ENCODE measurements around the gene TBC1D22A.
"Not testable (repeated sequence)": the region's sequence is repeated elsewhere in the genome, so short reads cannot be mapped to it uniquely, and the experiment has no call there.

Gene TBC1D22A

DNA sequence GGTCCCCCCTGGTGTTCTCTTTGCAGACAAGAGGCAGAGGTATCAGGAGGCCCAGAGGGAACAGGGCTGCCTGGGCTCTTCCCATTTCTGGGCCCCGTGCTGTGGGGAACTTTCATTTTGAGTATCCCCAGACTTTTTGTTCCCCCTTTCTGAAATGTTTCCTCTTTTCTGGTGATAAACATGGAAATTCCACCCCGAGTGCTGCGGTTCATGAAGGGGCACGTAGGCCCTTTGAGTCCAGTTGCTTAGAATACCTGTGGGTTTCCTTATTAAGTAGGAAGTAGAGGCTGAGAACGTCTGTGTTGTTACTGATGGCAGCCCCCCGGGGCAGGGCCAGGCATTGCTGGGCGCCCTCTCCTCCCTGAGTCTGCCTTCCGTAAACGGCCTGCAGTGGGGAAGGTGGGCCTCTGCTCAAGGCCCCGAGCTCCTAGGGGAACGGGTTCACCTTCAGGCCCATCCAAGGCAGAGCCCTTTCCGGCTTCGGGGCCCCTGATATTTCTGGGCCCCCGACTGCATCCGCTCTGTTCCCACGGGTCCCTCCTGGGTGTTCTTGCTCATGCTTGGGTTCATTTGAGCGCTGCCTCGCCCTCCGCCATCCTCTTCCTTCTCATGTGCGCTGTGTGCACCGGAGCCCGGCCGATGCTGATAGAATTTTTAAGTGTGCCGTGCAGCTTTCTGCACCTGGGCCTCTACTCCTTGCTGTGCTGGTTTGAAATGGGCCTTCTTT is 12.0 kb downstream of the TBC1D22A start:
- no peak for DNase-seq (ENCODE audit: low read depth in 2 of 2)

DNA sequence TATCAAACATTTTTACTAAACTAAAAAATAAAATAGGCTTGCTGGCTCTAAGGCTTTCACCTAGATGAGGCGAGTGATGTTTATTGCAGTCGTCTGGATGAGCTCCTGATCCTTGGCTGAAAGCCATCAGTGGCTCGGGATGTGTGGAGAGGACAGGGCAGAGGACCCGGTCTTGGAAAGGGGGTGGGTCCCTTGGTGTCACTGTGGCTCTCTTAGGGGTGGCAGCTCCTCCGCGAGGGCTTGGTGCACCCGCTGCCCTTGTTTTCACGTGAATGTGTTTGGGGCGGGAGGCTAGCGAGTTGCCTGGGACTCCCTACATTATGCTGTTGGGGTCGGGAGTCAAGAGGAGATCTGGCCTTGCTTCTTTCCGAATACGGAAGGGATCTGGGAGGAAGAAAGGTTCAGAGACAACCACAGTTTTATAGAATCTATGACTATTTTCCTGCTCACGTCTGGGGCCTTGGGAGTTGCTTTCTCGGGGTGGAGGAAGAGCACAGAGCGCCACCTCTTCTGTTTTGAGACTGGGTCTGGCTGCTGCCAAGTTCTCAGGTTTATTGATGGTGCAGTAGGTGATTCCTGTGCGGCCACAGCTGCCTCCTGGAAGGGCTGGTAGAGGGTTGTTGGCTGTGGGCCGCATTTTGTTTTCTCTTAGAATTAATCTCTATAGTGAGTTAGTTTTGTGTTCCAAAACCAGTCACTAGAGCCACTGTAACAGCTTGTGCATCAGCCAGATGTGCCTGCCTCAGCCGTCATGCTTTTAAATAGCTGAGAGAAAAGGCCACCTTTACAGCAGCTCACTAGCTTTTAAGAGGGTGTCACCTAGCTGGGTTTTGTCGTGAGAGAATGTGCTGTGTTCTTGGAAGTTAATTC is 12.8 kb downstream of the TBC1D22A start:
- no peak for DNase-seq (ENCODE audit: low read depth in 2 of 2)

DNA sequence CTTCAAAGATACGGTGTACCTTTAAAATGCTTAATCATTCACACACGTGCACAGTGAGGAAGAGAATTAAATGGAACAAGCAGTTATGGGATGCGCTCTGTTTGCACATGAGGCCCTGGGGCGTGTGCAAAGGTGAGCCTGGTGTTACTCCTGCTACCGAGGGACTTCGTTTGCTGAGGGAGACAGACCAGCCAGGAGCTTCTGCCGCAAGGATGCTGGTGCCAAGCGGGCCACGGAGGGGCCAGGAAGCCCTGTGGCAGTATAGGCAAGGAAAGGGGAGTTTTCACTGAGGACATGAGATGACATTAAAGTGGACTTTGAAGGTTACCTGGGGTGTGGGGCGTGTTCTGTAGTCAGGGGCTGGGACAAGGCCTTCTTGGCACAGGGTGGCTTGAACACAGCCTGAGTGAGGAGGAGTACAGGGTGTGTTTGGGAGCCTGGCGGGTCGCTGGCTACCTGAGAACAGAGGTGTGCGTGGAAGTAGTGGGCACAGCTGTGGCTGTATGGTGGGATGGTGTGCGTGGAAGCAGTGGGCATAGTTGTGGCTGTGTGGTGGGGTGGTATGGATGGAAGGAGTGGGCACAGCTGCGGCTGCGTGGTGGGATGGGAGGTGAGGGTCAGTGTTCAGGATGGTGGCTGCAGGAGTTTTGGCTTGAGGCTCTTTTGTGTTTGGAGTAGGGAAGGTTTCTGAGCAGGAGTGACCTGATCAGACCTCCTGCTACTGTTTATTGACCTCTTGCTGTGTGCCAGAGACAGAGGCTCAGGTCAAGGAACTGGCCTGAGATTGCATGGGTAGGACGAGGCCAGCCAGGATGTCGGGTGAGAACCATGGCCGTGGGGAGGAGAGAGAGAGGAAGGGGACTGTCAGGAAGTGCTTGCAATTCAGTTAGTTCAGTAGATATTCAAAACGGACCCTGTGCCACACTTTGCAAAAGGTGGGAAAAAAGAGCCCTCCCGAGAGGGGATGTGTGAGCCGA is 13.7 kb downstream of the TBC1D22A start:
- DNase-seq (ENCODE audit: low read depth in 2 of 2), result no peak

DNA sequence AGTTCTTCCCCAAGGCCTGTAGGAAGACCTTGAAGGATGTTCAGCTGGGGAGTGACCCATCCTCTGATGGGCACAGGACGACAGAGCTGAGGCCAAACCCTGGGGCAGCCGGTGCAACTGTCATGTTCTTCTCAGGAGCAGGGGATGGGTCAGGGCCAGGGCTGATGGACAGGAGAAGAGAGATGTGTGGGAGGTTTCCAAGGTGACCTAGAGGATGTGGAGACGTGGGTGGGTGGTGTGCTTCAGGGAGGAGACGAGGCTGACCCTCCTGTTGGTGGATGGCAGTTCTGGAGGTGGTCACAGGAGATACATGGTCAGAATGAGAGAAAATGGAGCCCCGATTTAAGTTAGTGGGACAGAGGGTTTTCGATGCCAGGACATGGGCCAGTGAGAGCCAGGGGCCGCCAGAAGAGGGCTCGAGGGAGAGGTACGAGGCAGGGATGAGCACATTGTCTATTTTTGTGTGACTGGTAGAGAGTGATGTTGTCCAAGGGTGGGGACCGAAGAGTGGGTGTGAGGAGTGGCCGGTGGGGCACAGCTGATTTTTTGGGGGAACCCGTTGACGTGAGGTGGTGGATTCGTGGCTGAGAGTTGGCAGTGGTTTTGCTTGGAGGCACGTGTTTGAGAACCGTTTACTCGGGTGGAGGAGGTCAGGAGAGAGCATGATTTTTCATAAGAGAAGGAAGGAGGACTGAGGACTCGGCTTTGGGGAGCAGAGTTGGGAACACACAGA is 14.6 kb downstream of the TBC1D22A start:
- no peak for DNase-seq (ENCODE audit: low read depth in 2 of 2)

DNA sequence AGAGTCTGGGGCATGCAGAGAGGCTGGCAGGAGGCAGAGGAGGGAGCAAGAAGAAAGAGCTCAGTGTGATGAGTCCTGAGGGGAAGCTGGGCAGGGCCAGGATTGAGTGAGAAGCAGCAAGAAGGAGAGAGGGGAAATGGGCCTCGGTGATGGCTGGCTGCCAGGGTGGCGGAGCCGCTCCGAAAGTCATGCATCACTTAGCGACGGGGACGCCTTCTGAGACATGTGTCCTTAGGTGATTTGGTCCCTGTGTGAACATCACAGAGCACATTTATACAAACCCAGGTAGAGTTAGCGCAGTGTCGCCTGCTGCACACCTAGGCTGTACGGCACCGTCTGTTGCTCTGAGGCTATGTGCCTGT is 15.1 kb downstream of the TBC1D22A start:
- DNase-seq (ENCODE audit: low read depth in 2 of 2), result peak in 1 of 2 experiments; percentile 46

DNA sequence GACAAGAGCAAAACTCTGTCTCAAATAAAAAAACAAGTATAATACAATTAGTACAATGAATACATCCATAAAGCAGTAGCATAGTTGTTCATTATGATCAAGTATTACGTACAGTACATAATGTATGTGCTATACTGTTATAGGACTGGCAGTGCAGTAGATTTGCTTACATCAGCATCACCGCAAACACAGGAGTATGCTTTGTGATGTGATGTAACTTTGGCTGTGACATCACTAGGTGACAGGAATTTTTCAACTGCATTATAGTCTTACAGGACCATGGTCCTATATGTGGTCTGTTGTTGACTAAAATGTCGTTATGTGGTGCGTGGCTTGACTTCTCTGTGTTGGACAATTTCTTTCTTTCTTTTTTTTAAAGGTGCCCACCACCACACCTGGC is 16.6 kb downstream of the TBC1D22A start:
- DNase-seq (ENCODE audit: low read depth in 2 of 2), result no peak

DNA sequence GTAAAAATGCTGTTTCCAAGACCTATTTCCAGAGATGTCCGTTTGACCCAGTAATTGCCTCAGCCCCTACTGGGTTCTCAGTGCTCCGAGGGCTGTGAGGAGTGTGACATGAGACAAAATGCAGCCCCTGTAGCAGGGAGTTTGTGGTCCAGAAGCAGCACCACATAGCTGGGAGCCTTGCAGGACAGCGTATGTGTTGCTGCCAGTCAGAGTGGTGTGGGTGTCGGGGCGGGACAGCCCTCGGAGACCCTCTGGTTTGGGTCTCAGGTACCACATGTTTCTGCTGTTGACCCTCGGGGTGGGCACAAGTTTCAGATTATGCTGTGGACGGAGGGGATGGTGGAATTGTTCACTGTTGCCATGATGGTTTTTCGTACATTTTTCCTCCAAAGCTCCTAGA is 17.2 kb downstream of the TBC1D22A start:
- no peak for DNase-seq (ENCODE audit: low read depth in 2 of 2)

DNA sequence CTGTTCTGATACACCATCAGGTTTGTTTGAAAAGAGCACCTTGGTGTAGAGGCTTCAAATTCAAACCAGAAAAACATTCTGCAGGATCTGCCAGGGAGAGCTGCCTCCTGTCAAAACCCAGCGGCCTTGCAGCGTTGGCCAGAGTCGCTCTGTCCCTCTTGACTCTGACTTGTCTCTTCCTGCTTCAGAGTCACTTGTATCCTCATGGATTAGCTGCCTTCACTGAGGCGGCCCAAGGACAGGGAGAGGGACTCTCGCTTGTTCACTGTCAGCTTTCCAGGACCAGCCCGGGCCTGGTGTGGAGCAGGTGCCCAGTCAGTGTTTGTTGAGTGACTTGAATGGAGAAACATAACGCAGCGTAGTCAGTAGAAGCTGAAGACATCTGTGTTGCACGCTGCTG is 18.0 kb downstream of the TBC1D22A start:
- DNase-seq (ENCODE audit: low read depth in 2 of 2), result no peak

DNA sequence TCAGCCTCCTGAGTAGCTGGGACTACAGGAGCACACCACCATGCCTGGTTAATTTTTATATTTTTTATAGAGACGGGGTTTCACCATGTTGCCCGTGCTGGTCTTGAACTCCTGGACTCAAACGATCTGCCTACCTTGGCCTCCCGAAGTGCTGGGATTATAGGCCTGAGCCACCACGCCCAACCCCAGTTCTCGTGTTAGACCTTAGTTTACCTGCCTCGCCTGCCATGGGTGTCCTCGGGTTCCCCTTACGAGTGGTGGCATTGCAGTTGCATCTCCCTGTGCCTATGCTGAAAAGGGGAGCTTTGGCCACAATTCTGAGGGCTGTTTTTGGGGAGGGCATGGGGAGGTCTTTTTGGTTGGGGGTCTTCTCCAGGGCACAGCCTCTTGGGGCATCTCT is 18.8 kb downstream of the TBC1D22A start:
- DNase-seq (ENCODE audit: low read depth in 2 of 2), result no peak

DNA sequence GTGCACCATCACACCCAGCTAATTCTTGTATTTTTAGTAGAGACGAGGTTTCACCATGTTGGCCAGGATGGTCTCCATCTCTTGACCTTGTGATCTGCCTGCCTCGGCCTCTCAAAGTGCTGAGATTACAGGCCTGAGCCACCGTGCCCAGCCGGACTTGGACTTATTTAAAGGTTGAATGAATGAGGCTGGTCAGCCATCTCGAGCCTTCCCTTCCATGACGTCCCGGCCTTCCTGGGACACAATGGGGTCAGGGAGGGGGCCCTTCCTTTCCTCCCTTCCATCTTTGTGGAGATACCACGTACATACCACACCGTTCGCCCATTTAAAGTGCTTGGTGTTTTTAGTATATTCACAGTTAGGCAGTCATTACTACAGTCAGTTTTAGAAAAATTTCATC is 19.8 kb downstream of the TBC1D22A start:
- DNase-seq (ENCODE audit: low read depth in 2 of 2), result not testable (repeated sequence)

DNA sequence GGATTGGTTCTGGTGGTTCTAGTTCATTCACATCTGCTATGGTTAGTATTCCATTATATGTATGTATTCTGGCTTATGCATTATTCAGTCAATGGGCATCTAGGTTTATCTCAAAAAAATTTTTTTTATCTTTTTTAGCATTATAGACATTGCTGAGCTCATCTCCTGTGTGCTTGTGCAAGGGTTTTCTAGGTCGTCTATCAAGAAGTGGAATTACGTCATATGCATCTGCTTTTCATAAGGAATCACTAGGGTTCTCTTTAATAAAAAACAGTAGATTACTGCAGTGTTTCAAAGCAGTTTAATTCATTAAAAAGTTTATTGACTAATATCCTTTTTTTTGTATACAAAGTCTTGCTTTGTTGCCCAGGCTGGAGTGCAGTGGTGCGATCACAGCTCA is 21.3 kb downstream of the TBC1D22A start:
- DNase-seq (ENCODE audit: low read depth in 2 of 2), result no peak

DNA sequence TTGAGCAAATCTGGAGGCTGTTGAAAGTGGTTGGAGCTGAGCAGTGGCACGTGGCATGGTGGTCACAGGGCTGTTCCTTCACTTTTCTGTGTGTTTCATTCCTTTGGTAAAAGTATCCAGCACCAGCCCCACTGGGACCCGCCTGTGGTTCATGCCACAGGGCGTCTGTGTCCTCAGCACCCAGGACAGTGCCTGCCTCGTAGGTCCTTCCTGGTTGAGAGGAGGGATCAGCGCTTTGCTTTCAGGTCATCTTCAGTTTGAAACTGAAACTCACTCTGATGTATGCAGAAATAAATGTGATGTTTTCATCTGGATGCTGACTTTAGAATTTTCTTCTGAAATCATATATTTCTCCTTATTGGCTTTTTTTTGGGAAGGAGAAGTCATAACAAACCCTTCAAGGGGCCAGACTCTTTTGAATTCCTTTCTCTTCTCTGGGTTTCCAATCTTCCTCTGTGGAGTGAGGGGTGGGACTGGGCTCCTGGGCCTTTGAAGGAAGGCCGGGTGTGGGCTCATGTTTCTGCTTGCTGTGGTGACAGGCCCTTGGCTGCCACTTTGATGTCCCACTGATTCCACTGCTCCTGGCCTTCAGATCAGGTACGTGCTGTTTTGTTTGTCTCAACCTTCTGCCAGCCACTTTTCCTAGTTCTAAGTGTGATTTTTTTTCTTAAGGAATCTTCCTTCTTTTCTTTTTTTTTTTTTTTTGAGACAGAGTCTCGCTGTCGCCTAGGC is 26.2 kb downstream of the TBC1D22A start:
- DNase-seq (ENCODE audit: low read depth in 2 of 2), result no peak

DNA sequence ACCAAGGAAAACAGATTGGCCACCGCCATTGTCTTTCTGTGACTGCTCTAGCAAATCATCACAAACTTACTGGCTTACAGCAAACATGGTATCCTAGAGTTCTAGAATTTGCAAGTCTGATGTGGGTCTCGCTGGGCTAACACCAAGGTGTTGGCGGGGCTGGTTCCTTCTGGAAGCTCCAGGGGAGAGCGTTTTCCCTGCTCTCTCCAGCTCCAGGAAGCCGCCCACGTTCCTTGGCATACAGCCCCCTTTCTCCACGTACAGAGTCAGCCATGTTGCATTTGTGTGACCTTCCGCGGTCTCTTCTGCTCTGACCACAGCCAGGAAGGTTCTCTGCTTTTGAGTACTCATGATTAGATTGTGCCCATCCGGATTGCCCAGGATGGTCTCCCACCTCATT is 27.5 kb downstream of the TBC1D22A start:
- DNase-seq (ENCODE audit: low read depth in 2 of 2), result no peak

DNA sequence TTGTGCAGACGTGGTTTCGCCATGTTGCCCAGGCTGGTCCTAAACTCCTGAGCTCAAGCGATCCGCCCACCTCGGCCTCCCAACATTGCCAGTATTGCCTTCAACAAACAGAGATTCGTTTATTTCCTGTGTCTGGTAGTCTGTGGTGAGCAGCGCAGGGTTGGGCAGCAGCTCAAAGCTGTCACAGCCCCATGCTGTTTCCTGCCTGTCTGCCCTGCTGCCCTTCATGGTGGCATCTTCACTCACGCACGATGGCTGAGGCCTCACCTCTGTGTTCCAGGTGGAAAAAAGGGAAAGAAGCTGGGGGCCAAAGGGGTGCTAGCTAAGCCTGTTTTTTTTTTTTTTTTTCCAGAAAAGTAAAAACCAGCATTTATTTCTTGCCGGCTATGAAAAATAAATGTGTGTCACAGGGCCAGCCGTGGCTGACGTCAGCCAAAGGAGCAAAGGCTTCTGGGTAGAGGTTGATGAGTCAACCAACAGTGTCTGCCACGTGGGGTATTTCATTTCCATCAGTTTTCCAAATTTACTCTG is 28.8 kb downstream of the TBC1D22A start:
- DNase-seq (ENCODE audit: low read depth in 2 of 2), result peak; percentile 52 to 68

DNA sequence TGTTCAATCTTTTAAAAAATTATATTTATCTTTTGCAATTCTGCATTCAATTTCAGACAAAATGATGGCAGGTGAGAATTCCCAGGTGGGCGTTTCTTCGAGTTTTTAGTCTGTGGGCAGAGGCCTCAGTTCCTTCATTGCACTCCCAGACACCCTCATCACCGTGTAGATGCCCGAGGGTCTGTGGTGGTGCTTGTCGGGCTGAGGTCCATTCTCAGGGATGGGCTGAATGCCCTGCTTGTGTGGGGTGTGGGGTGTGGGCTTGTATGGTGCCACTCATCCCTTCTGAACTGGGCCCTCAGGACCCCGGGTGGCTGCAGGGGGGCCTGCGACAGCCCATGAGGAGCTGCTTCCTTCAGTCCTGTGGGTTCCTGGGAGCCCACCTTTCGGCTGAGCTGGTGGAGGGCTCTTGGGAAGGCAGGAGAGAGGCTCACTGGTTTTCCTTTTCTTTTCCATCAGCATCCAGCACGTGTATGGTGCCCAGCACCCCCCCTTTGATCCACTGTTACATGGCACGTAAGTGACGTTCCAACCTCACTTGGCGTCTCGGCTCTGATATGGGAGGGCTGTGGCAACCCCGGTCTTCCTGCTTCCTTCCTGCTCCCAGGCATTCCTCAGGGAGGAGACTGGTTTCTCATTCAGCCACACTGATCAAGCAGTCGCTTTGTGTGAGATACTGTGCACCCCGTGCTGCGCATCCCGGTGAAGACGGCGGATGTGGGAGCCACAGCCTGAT is 29.8 kb downstream of the TBC1D22A start:
- no peak for DNase-seq (ENCODE audit: low read depth in 2 of 2)

DNA sequence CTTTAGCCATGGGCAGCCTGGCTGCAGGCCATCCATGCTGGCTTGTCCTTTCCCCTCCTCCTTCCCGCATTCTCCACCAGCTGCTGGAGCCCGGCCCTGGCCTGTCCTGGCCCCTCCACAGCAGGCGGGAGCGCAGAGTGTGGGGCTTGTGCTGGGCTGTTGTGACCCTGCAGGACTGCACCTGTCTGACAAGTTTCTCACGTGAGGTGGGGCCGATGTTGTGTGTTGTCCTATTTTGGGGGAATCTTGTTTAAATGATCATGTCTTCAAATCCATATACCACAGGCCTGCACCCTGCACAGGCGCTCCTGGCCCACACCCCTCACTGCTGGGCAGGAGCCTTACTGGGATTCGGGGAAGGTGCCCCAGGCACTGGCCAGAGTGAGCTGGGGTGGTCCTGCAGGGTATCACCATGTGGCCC is 30.4 kb downstream of the TBC1D22A start:
- no peak for DNase-seq (ENCODE audit: low read depth in 2 of 2)

DNA sequence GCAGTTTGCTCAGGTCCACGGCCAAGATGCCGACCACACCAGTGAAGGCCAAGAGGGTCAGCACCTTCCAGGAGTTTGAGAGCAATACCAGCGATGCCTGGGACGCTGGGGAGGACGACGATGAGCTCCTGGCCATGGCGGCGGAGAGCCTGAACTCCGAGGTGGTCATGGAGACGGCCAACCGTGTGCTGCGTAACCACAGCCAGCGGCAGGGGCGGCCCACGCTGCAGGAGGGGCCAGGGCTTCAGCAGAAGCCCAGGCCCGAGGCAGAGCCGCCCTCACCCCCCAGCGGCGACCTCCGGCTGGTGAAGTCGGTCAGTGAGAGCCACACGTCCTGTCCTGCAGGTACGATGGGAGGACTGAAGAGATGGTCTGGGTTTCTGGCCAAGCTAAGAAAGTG is 31.0 kb downstream of the TBC1D22A start:
- DNase-seq (ENCODE audit: low read depth in 2 of 2), result no peak

DNA sequence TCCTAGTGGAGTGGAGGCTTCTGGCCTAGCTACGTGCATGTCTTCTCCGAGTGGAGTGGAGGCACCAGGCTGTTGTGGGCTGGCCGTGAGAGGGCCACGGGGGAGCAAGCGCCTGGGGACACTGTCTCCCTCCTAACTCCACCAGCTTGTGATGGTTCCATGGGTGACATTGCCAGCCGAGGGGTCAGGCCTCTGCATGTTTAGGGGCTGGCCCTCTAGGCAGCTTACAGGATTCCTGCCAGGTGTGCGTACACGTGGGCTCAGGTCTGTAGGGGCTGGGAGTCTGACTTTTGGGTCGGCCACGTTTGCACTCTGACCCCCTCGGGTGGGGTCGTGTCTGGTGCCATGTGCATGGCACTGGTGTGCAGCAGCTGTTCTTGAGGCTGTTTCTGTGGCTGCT is 31.6 kb downstream of the TBC1D22A start:
- DNase-seq (ENCODE audit: low read depth in 2 of 2), result no peak

DNA sequence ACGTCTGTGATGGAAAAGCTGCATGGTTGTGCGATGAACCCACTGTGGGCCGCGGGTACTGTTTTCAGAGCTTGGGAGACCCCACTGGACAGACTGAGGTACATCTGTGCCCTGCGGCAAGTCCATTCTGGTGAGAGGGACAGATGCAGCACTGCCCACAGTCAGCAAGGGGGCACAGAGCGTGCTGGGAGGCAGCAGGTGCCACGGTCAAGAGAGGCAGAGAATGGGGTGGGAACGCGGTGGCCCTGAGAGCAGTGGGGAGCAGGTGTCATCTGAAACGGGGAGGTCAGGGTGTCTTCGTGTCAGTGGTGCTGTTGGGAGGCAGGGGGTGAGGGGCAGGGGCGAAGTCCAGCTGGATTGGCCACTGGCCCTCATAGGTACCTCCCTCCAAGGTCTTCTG is 32.0 kb downstream of the TBC1D22A start:
- DNase-seq (ENCODE audit: low read depth in 2 of 2), result no peak

DNA sequence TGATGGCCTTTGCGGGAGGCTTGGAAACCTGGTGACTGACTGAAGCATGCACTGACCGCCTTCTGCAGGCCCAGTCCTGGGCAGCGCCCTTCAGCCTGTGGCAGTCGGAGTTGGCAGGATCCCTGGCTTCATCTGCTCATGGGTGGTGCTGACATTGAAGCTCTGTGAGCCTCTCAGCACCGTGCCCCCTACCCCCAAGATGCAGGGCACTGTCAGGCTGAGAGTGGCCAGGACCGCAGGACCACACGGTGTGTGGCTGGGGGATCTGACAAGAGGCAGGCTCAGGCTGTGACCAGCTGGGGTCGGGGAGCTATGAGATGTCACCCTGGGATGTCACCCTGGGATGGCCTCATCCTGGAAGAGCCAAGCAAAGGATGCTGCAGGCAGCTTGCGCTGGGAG is 32.7 kb downstream of the TBC1D22A start:
- no peak for DNase-seq (ENCODE audit: low read depth in 2 of 2)

All from stimulated activated CD4-positive, alpha-beta T cell treated with anti-CD3 and anti-CD28 coated beads, Interleukin-12 subunit alpha, Interleukin-12 subunit beta, amount 100 ng/mL, for 24 hours (primary cell).